AG04449 (cell line): ENCODE data around the gene PRKAR2A.
"Not testable (repeated sequence)": the region's sequence is repeated elsewhere in the genome, so short reads cannot be mapped to it uniquely, and the experiment has no call there.

ENCODE experiments used
- CTCF ChIA-PET: fragments of 350-600 bp; formaldehyde crosslinking; extraction: SDS; loops from one replicate; lab custom pipeline; 2021; ENCODE audit warnings: antibody characterized with exemption; lab: Yijun Ruan, JAX
- POLR2A ChIA-PET: fragments of 400-600, 350-600 bp; formaldehyde crosslinking; extraction: SDS; loops from one replicate; lab custom pipeline; 2020; ENCODE audit warnings: antibody characterized with exemption, inconsistent platforms; lab: Yijun Ruan, JAX
- DNase-seq: peaks from one replicate; pipeline ENCODE4 v3.0.0-alpha.2; 2010; ENCODE audit warnings: low read depth, low spot score
- H3K4me3 ChIP-seq: 2 replicates; pipeline ENCODE4 v1.5.1; 2011; ENCODE audit warnings: low read depth, mild to moderate bottlenecking, control low read depth, low read length
- TF ChIP-seq, protein P1 (sequence below): IDR thresholded peaks from one replicate; pipeline ENCODE4 v1.5.1; 2011; ENCODE audit warnings: mild to moderate bottlenecking, moderate library complexity, low read length, control low read depth, inconsistent platforms; ENCODE audit not compliant: insufficient read depth; ENCODE audit errors: missing control alignments

PRKAR2A gene

DNA sequence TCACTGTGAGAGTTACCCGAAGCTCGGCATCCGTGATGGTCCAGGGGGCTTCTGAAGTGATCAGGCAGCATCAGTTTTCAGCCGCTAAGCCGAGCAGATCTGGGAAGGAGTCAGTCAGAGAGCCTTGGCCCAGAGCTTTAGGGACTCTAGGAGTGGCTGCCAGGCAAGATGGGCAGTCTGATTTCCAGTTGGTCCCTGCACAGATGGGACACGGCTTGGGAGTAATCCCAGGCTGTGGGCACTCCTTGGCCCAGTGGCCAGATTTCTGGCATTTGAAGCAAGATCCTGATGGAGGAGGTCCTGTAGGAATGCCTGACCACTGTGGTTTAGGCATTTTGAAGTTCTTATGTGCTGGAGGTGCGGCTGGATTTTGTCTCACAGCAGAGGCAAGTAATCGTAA lies 120.2 kb downstream of the PRKAR2A start:
- POLR2A ChIA-PET, result interaction anchor here (0.6 kb wide), 1 partner anchor 1213 kb away, joined by 3 read pairs; no protein-coding TSS in a partner anchor
- no peak for DNase-seq

DNA sequence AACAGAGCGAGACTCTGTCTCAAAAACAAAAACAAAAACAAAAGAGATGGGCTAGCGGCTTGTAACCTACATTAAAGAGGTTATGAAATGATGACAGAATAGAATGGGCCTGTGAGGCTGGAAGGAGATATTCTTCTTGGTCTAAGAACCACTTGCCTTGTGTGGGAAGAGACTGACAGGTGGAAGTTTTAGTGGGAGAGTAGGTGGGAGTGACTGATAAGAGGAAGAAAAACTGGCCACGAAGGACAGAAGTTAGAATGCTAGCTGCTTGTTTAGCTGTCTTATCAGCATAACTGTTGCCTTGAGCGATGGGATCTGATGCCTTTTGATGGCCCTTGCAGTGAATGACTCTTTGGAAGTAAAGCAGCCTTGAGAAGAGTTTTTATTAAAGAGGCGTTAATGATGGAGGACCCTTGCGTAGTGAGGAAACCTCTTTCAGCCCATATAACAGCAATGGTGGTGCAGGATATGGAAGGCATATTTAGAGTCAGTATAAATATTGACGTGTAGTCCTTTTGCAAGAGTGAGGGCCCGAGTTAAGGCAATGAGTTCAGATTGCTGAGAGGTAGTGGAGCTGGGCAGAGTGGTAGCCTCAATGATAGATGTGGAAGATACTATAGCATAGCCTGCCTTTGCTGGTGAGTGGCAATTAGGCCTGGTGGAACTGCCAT lies 122.4 kb downstream of the PRKAR2A start:
- POLR2A ChIA-PET, DNase-seq, H3K4me3 ChIP-seq: not testable (repeated sequence)
- CTCF ChIA-PET, result interaction anchor here (1.6 to 3.5 kb wide), 2 partner anchors 11 to 14 kb away, joined by 6 to 20 read pairs; no protein-coding TSS in a partner anchor

More for the DNA sequence above, 120.2 kb downstream of the PRKAR2A start:
- CTCF ChIA-PET, result interaction anchor here (1.5 to 2.2 kb wide), 2 partner anchors 9 to 12 kb away, joined by 7 to 24 read pairs; no protein-coding TSS in a partner anchor
- TF ChIP-seq, protein P1, sequence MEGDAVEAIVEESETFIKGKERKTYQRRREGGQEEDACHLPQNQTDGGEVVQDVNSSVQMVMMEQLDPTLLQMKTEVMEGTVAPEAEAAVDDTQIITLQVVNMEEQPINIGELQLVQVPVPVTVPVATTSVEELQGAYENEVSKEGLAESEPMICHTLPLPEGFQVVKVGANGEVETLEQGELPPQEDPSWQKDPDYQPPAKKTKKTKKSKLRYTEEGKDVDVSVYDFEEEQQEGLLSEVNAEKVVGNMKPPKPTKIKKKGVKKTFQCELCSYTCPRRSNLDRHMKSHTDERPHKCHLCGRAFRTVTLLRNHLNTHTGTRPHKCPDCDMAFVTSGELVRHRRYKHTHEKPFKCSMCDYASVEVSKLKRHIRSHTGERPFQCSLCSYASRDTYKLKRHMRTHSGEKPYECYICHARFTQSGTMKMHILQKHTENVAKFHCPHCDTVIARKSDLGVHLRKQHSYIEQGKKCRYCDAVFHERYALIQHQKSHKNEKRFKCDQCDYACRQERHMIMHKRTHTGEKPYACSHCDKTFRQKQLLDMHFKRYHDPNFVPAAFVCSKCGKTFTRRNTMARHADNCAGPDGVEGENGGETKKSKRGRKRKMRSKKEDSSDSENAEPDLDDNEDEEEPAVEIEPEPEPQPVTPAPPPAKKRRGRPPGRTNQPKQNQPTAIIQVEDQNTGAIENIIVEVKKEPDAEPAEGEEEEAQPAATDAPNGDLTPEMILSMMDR, result no peak
- H3K4me3 ChIP-seq, result no peak overlapping the region

DNA sequence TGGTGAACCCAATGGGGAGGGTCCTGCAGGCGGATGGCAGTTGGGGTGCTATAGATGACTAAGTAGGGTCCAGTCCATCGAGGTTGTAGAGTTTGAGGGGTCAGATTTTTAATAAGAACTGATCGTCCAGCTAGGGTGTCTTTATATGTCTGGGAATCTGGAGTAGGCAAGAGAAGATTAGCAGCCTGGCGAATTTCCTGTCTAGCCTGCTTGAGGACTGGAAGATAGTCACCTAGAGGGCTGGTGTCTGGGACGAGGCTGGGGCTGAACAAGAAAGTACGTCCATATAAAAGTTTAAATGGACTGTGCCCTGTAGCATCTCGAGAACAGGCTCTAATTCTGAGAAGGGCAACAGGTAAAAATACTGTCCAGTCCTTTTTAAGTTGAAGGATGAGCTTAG lies 123.9 kb downstream of the PRKAR2A start:
- ChIA-PET CTCF (interaction anchor here (1.5 to 3.5 kb wide), 2 partner anchors 13 to 16 kb away, joined by 5 to 20 read pairs; no protein-coding TSS in a partner anchor), POLR2A (interaction anchor here (0.6 kb wide), 1 partner anchor 29 kb away, joined by 3 read pairs; no protein-coding TSS in a partner anchor)
- H3K4me3 ChIP-seq, result no peak overlapping the region
- TF ChIP-seq, protein P1, result no peak
- no peak for DNase-seq

DNA sequence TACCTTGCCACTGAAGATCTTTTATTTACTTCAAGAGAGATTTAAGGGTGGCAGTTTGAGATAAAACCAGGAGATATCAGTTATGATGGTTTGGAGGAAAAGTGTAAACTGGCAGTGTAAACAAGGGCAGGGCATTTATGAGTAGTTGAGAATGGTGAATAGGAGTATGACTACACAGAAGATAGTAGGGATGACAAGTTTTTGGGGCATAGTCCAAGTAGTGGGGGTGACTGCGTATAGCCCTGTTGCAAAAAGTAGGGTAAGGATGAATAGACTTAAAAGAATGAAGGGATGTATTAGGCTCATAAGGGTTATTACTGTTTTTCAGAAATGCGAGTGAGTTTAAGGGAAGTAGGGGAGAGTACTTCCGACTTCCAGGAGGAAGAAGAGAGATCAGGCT lies 124.4 kb downstream of the PRKAR2A start:
- CTCF ChIA-PET, result interaction anchor here (1.0 to 3.5 kb wide), 3 partner anchors 13 to 17 kb away, joined by 5 to 20 read pairs (median 5); no protein-coding TSS in a partner anchor
- POLR2A ChIA-PET, H3K4me3 ChIP-seq, DNase-seq: not testable (repeated sequence)

DNA sequence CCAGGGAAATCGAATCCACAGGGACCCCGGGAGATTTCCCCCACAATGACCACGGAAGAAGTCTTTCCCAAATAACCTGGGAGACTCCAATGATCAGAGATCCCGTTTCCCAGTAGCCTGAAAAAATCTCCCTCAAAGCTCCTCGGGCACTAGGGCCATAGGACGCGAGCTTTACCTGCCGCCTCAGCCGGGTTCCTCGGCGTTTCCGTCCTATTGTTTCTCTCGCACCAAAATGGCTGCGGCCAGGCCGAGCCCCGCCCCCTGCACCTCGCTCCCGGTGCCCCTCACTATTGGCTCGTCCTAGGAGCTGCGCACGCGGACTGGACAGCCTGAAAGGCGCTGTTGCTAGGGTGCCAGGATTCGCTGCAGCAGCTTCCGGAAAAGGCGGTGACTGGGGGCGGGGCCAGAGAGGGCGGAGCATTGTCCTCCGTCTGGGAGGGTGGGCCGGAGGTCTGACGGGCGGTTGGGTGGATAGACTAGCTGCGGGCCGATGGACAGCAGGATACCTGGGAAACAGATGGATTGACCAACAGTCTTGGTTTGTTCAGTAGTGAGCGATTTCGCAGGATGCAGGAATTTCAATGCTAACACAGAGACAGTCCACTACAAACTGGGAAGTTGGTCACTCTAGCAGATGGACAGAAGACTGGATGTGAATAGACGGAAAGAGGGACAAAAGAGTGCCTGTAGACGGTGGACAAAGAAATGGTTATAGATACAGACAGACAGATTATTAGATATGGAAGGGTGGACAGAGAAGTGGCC lies 130.5 kb downstream of the PRKAR2A start, which contains the start of gene IP6K2:
Gene IP6K2, minus strand, starts transcription at position 240 of the 765 bp plus-strand sequence. CDS start 21,930 bp downstream, outside the sequence.
- POLR2A ChIA-PET, result interaction anchor here (0.7 to 1.1 kb wide), 4 partner anchors 9 to 23 kb away, joined by 3 to 5 read pairs (median 4); no protein-coding TSS in a partner anchor
- TF ChIP-seq, protein P1, result no peak
- peak within 1 kb of the TSS; percentile 94 for H3K4me3 ChIP-seq
- CTCF ChIA-PET, result interaction anchor here (1.0 to 8.9 kb wide), 5 partner anchors 8 to 82 kb away, joined by 4 to 65 read pairs (median 6); partner anchors contain the start of gene SLC26A6
- peak; percentile 76 for DNase-seq

DNA sequence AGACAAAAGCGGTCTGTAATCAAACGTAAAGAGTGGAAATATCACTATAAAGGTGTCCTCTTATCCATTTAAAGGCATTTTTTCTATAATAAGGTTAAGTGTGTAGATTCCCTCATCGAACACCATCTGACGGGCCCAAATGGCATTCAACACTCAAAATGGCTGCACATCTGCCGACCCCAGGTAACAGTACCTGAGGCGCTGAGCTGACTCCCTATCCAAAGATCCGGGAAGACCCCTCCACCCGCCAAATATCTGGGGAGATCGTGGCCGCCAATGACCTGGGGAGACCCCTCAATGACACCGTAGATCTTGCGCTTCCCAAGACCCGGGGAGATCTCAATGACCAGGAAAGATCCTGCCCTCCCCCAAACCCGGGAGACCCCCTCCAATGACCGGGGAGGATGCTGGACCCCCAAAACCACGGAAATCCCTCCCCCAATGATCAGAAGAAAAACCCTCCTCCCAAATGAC lies 131.1 kb downstream of the PRKAR2A start:
- CTCF ChIA-PET, result interaction anchor here (1.0 to 8.9 kb wide), 4 partner anchors 8 to 81 kb away, joined by 4 to 65 read pairs (median 6); partner anchors contain the start of gene SLC26A6
- H3K4me3 ChIP-seq, result peak overlapping the region; percentile 94
- DNase-seq, result no peak
- TF ChIP-seq, protein P1, result no peak
- POLR2A ChIA-PET, result interaction anchor here (1.0 to 1.1 kb wide), 2 partner anchors 8 to 16 kb away, joined by 3 to 5 read pairs; no protein-coding TSS in a partner anchor
